GM06990 (cell line): ENCODE measurements around the gene ZDHHC18.
A peak's percentile ranks its signal among the peaks of the same experiment; 100 is the strongest.

Source experiments
- DNase-seq: peaks from one replicate; pipeline ENCODE4 v3.0.0-alpha.2; 2011; ENCODE audit not compliant: insufficient read length; ENCODE audit errors: extremely low read depth
- H3K27me3 ChIP-seq: replicated peaks from 2 replicates; pipeline ENCODE4 v1.6.0; 2011; ENCODE audit warnings: low read length; ENCODE audit not compliant: control insufficient read depth, insufficient read depth
- H3K36me3 ChIP-seq: 2 replicates; pipeline ENCODE4 v1.5.1; 2011; ENCODE audit warnings: low read length; ENCODE audit not compliant: control insufficient read depth, insufficient read depth
- H3K4me3 ChIP-seq: replicated peaks from 2 replicates; pipeline ENCODE4 v1.5.1; 2011; ENCODE audit warnings: low read depth, mild to moderate bottlenecking, control low read depth, low read length
- TF ChIP-seq, protein P1 (sequence below): IDR thresholded peaks from 2 replicates; pipeline ENCODE4 v1.5.1; 2011; ENCODE audit warnings: low read length, control low read depth, mild to moderate bottlenecking, inconsistent platforms; ENCODE audit not compliant: insufficient read depth, poor library complexity, severe bottlenecking

The ZDHHC18 gene

DNA sequence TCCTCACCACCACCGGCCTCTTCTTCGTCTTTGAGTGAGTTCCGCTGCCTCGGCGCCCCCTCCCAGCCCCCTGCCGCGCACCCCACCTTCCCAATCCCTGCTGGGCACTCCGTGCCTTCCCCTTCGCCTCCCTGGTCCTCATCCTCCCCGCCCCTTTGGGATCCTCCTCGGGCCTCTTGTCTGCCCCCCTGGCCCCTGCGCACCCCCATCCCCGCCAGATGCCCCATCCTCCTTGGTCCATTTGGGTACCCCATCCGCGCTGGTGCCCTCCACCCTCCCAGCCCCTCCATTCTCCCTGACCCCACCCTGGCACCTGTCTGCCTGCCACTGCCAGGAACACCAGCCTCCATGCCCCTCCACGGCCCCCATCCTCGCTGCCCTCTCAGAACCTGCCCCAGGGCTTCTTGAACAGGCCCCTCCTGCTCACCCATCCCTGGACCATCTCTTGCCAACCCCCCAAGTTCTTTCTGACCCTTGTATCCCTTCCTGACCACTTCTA, 667 bp downstream of the ZDHHC18 start:
- DNase-seq, result no peak
- Histone ChIP-seq H3K36me3 (peaks cover under 1% of the 10 kb centered on the region; the same call in 1 of the 2 replicates), H3K4me3 (peak overlapping the region; percentile 88), H3K27me3 (no peaks in the 10 kb centered on the region)
- TF ChIP-seq, protein P1, sequence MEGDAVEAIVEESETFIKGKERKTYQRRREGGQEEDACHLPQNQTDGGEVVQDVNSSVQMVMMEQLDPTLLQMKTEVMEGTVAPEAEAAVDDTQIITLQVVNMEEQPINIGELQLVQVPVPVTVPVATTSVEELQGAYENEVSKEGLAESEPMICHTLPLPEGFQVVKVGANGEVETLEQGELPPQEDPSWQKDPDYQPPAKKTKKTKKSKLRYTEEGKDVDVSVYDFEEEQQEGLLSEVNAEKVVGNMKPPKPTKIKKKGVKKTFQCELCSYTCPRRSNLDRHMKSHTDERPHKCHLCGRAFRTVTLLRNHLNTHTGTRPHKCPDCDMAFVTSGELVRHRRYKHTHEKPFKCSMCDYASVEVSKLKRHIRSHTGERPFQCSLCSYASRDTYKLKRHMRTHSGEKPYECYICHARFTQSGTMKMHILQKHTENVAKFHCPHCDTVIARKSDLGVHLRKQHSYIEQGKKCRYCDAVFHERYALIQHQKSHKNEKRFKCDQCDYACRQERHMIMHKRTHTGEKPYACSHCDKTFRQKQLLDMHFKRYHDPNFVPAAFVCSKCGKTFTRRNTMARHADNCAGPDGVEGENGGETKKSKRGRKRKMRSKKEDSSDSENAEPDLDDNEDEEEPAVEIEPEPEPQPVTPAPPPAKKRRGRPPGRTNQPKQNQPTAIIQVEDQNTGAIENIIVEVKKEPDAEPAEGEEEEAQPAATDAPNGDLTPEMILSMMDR, result no peak

DNA sequence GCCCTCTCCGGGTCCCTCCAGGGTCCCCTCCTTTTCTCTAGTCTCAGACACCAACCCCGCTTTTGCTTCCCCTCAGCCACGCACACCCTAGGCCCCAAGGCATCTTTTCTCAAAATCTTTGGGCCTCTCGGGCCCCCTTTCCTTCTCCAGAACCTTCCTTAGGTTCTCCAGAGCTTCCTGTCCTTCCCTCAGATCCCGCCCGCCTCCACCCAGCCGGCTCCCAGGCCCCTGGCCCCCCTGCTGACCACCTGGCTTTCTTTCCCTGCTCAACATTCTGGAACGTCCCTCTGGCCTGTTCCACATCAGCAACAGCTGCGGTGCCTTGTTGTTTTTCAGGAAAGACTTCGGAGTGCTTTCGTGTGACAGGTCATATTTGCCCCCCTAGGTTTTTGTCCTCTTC, 1.2 kb downstream of the ZDHHC18 start:
- Histone ChIP-seq H3K4me3 (peak overlapping the region; percentile 88), H3K27me3 (no peaks in the 10 kb centered on the region), H3K36me3 (peaks cover 6% of the 10 kb centered on the region; the same call in 1 of the 2 replicates)
- DNase-seq, result no peak
- TF ChIP-seq, protein P1, result no peak

DNA sequence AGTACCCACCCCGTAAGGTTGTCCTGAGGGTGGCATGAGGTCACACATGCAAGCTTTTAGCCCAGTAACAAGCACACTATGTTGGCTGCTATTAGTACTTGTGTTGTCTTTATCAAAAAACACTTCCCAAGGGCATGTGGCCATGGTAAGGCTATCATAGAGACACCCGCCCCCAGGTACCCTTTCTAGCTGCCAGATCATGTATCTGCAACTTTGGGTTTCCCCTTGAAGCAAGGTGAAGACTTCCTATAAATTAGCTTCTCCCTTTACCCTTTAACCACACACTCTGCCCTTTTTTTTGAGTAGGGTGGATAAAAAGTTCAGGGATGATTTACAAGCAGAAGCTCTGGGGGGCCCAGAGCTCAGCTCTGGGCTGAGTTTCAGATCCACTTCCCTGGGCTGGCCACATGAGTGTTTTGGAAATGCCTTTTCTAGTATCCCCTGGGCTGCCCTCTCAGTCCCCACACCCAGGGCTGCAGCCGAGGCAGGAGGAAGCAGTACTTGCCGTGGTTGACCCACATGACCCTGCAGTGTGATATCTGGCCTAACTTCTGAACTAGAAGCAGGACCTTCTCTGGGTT, 2.0 kb downstream of the ZDHHC18 start:
- DNase-seq, result peak; percentile 26
- H3K4me3 ChIP-seq, result peak overlapping the region; percentile 88
- TF ChIP-seq, protein P1, result no peak

DNA sequence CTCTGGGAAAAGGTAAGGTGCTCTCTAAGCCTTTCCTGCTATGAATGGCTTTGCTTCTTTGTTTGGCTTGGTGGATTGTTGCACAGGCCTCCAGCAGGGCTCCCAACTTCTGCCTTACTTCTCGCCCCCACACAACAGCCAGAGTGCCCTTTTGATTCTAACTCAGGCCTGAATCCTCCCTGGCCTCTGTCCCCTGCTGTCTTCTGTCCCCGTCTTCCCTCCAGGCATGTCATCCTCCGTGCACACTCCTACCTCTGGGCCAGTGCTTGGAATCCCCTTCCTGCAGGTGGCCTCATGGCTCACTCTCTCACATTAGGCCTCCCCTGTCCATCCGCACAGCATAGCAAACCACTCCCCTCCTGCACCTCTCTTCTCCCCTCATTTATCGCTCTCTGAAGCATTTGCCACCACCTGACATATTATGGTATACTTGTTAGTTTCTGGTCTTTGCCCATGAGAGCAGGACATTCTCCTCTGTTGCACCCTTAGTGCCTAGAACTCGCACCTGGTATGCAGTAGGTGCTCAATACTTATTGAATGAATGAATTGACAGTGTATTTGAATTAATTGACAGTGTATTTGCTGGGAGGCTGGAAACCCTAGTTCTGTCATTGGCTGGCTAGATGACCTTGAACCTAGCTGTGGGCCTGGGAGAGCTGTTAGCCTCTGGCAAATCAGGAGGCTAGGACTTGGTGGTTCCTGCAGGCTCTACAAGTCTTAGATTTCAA, 2.9 kb downstream of the ZDHHC18 start:
- TF ChIP-seq, protein P1, result no peak
- Histone ChIP-seq H3K36me3 (peaks cover 13% of the 10 kb centered on the region), H3K27me3 (no peaks in the 10 kb centered on the region), H3K4me3 (peak overlapping the region; percentile 88)
- DNase-seq, result no peak

More for the DNA sequence above, 2.0 kb downstream of the ZDHHC18 start:
- Histone ChIP-seq H3K27me3 (no peaks in the 10 kb centered on the region), H3K36me3 (peaks cover 8% of the 10 kb centered on the region)

DNA sequence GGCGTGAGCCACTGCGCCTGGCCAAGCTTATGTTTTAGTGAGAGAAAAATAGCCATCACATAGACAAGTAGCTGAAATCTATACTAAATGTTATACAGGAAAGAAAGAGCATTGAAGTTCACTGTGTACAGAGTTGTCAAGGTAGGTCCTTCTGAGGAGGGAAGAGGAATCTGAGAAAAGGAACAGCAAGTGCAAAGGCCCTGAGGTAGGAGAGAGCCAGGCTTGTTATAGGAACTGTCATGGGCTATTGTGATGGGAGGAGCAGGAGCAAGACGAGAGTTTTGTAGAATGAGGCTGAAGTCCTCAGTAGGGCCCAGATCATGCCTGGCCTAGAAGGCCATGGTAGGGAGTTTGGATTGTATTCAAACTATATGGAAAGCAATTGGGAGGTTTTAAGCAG, 4.6 kb downstream of the ZDHHC18 start:
- Histone ChIP-seq H3K4me3 (no peak overlapping the region), H3K27me3 (no peaks in the 10 kb centered on the region), H3K36me3 (peaks cover 20% of the 10 kb centered on the region)
- DNase-seq, result no peak
- TF ChIP-seq, protein P1, result no peak
